Activated CD8-positive, alpha-beta T cell treated with anti-CD3 and anti-CD28 coated beads, Interleukin-2, amount 10 ng/mL, durations not matched to agents 7 days and 5 days (primary cell): Measurements from ENCODE around the gene GSC2. TPM values are rescaled to one million over a fixed set of nuclear protein-coding genes. Genes with fewer than 3 reads are reported as not detected.
A peak's percentile ranks its signal among the peaks of the same experiment; 100 is the strongest.

ENCODE experiments used
- ATAC-seq: fragments of 150-1000 bp; cut with Tn5 transposase; one replicate; pipeline ENCODE4 v1.10.0; 2021; ENCODE audit warnings: moderate library complexity
- CTCF ChIA-PET: fragments of 350-600 bp; sonication (Branson Sonifier 250); formaldehyde crosslinking; loops from one replicate; lab custom pipeline; 2021; ENCODE audit warnings: antibody characterized with exemption; lab: Charles Lee
- POLR2A ChIA-PET: fragments of 350-600 bp; sonication (Branson Sonifier 250); formaldehyde crosslinking; loops from one replicate; lab custom pipeline; 2021; ENCODE audit warnings: antibody characterized with exemption; lab: Charles Lee
- DNase-seq: peaks from one replicate; pipeline ENCODE4 v3.0.0-alpha.2; 2020
- H3K27ac Mint-ChIP-seq: one replicate; pipeline ENCODE4 v1.8.0; 2021; ENCODE audit warnings: mild to moderate bottlenecking, mixed read lengths
- H3K27me3 Mint-ChIP-seq: one replicate; pipeline ENCODE4 v1.8.0; 2021; ENCODE audit warnings: low read depth, mixed read lengths
- H3K36me3 Mint-ChIP-seq: one replicate; pipeline ENCODE4 v1.8.0; 2021; ENCODE audit warnings: low read depth, mixed read lengths
- H3K4me1 Mint-ChIP-seq: one replicate; pipeline ENCODE4 v1.8.0; 2021; ENCODE audit warnings: low read depth, mixed read lengths
- H3K4me3 Mint-ChIP-seq: one replicate; pipeline ENCODE4 v1.8.0; 2021; ENCODE audit warnings: mild to moderate bottlenecking, mixed read lengths
- H3K9me3 Mint-ChIP-seq: one replicate; pipeline ENCODE4 v1.8.0; 2022; ENCODE audit warnings: mixed read lengths; ENCODE audit not compliant: insufficient read depth
- total RNA-seq, 2 experiments: library from RNA; stranded (reverse); gene quantifications; one replicate each; pipeline ENCODE4 v1.2.3, GENCODE V29; 2021

GSC2 gene
- total RNA-seq, 2 experiments from 2014 or later = not detected

DNA sequence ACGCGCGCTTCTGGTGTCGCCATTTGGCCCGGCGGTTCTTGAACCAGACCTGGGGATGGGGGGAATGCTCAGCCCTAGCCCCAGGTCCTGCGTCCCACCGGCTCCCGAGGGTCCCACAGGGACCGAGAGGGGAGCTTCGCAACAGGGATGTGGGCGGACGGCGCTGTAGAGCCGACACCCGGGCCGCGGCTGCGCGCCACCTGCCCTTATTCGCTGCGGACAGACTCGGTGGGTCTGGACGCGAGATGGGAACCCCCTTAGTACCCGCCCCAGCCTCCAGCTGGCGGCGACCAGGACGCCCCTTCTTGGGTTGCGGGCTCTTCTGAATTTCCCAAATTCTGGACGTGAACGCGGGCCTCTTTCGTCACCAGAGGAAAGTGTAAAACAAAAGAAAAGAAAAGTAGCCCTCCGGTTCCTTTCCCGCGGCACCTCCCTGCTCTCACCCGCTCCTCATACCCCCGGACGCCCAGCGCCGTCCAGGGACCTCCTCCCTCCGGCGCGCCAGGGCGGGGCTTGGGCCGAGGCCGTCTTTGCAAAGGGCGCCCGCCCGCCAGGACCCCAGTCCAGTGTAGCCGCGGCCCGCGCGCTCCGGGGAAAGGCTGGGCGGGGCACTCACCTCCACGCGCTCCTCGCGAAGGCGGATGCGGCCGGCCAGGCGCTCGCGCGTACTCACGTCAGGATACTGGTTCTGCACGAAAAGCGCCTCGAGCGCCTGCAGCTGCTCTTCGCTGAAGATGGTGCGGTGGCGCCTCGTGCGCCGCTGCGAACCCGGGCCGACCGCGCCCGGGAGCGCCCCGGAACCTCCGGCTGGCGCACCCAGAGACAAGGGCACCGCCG, 827 bp downstream of the GSC2 start:
- no peaks in the 10 kb centered on the region for H3K9me3 Mint-ChIP-seq
- H3K4me3 Mint-ChIP-seq = peak overlapping the region; percentile 52
- peaks cover 42% of the 10 kb centered on the region for H3K27me3 Mint-ChIP-seq
- POLR2A ChIA-PET = no interaction called here
- DNase-seq = peak; percentile 70
- peak; percentile 42 for ATAC-seq
- H3K36me3 Mint-ChIP-seq = peaks cover 4% of the 10 kb centered on the region
- H3K27ac Mint-ChIP-seq = no peak overlapping the region
- peaks cover 9% of the 10 kb centered on the region for H3K4me1 Mint-ChIP-seq
- CTCF ChIA-PET = interaction anchor here (0.6 kb wide), 1 partner anchor 19 kb away, joined by 3 read pairs; no protein-coding TSS in a partner anchor

DNA sequence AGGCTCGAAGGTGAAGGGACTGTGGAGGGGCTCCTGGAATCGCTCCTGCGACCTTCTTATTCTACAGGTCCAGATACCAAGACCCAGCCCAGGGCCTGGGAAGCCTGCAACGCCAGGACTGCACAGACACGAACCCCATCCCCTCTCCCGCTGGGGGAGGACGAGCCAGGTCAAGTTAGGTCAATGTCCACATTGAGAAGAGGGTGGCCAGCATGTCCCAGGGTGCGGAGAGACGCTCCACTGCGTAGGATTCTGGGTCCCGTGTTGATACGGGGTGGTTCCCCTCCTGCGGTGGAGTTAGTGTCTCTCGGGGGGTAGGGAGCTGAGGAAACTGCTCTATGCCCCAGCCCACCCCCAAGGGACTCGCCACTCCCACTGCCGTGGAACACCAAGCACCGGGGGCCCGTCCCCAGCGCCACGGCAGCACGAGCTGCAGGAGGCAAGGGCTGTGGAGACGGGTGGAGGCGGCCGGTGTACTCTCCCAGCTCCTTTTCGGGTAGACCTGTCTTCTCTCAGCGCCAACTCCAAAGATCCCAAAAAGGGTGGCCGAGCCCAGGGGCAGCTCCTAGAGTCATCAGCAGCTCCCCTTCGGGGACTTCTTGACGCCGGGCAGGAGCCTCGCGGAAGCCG, 1.6 kb downstream of the GSC2 start:
- DNase-seq = no peak
- H3K36me3 Mint-ChIP-seq = peaks cover 9% of the 10 kb centered on the region
- no peak overlapping the region for H3K27ac Mint-ChIP-seq
- peaks cover 38% of the 10 kb centered on the region for H3K27me3 Mint-ChIP-seq
- peaks cover 15% of the 10 kb centered on the region for H3K4me1 Mint-ChIP-seq
- no peaks in the 10 kb centered on the region for H3K9me3 Mint-ChIP-seq
- ChIA-PET CTCF (no interaction called here), POLR2A (no interaction called here)
- no peak overlapping the region for H3K4me3 Mint-ChIP-seq
- ATAC-seq = no peak

DNA sequence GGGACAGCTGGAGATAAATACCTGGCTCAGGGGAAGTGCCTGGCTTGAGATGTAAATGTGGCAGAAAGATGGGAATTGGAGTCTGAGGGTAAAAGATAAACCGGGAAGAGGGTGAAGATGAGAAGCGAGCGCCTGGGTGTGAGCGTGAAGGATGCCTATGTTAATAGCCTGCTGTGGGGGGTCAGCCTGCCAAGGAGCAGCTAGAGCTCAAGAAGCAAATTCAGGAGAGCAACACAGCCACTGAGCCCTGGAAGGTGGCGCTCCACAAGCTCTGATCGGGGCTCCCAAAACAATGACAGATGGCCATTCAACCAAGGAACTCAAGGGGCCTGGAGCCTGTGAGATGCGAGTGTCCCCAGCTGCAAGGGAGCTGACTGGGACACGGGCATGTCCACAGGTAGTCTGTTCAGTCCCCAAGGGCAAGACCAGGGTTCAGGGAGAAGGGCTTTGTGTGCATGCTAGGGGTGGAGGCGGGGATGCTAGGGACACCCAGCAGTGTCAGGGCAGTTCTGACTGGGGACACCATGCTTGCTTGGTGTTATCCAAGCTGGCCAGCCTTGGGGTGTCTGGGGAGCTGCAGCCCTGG, 2.8 kb downstream of the GSC2 start:
- CTCF ChIA-PET = no interaction called here
- POLR2A ChIA-PET = no interaction called here

DNA sequence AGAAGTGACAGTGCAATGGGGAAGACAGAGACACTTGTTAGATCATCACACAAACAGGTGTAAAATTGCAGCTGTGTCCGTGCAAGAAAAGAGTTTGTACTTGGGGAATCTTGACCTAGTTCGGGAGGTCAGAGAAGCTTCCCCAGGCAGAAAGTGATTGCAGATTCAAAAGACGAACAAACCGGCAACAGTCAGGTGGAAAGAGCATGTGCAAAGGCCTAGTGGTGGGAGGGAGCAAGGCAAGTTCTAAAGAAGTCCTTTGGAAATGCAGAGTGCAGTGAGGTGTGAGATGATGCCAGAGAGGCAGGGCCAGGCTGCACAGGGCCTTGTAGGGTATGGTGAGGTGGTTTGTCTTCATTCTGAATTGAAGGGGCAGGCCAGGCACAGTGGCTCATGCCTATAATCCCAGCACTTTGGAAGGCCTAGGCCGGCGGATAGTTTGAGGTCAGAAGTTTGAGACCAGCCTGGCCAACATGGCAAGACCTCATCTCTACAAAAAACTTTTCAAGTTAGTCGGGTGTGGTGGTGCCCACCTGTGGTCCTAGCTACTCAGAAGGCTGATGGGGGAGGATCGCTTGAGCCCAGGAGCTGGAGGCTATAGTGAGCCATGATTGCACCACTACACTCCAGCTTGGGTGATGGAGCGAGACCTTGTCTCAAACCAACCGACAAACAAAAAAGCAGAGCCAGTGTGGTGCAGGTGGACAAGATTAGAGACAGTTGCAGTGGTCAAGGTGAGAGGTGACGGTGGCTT, 3.7 kb downstream of the GSC2 start:
- no peaks in the 10 kb centered on the region for H3K9me3 Mint-ChIP-seq
- H3K27me3 Mint-ChIP-seq = peaks cover 26% of the 10 kb centered on the region
- DNase-seq (no peak), ATAC-seq (no peak)
- peaks cover 18% of the 10 kb centered on the region for H3K36me3 Mint-ChIP-seq
- peaks cover 21% of the 10 kb centered on the region for H3K4me1 Mint-ChIP-seq
- no peak overlapping the region for H3K27ac Mint-ChIP-seq
- CTCF ChIA-PET = interaction anchor here (1.3 kb wide), 1 partner anchor 37 kb away, joined by 3 read pairs; no protein-coding TSS in a partner anchor
- POLR2A ChIA-PET = no interaction called here
- no peak overlapping the region for H3K4me3 Mint-ChIP-seq

More for the DNA sequence above, 2.8 kb downstream of the GSC2 start:
- ATAC-seq = no peak
- H3K4me1 Mint-ChIP-seq = peaks cover 21% of the 10 kb centered on the region
- no peak overlapping the region for H3K4me3 Mint-ChIP-seq
- H3K27me3 Mint-ChIP-seq = peaks cover 32% of the 10 kb centered on the region
- H3K27ac Mint-ChIP-seq = no peak overlapping the region
- DNase-seq = no peak
- no peaks in the 10 kb centered on the region for H3K9me3 Mint-ChIP-seq
- peaks cover 13% of the 10 kb centered on the region for H3K36me3 Mint-ChIP-seq

- ChIA-PET CTCF (interaction anchor here (0.6 to 2.6 kb wide), 22 partner anchors 8 to 486 kb away, joined by 3 to 16 read pairs (median 4); partner anchors contain the start of genes DGCR2, SLC25A1 and TSSK2), POLR2A (interaction anchor here (0.8 to 2.4 kb wide), 5 partner anchors 11 to 336 kb away, joined by 3 to 20 read pairs (median 5); partner anchors contain the start of genes CDC45, DGCR2 and SLC25A1)
- no peaks in the 10 kb centered on the region for H3K9me3 Mint-ChIP-seq
- peak; percentile 67 for DNase-seq
- H3K27ac Mint-ChIP-seq = peak overlapping the region; percentile 95
- peak; percentile 45 for ATAC-seq
- peaks cover 24% of the 10 kb centered on the region for H3K36me3 Mint-ChIP-seq
- H3K4me3 Mint-ChIP-seq = peak overlapping the region; percentile 99
- peaks cover 17% of the 10 kb centered on the region for H3K27me3 Mint-ChIP-seq
- H3K4me1 Mint-ChIP-seq = peaks cover 17% of the 10 kb centered on the region
These were observed 6.1 kb downstream of the GSC2 start for GRCh38 chr22:19143967-19144400.

- ATAC-seq (no peak), DNase-seq (no peak)
- H3K27ac Mint-ChIP-seq = peak overlapping the region; percentile 95
- peaks cover 26% of the 10 kb centered on the region for H3K36me3 Mint-ChIP-seq
- peaks cover 17% of the 10 kb centered on the region for H3K4me1 Mint-ChIP-seq
- H3K9me3 Mint-ChIP-seq = no peaks in the 10 kb centered on the region
- peak overlapping the region; percentile 99 for H3K4me3 Mint-ChIP-seq
- CTCF ChIA-PET = interaction anchor here (1.2 to 2.6 kb wide), 8 partner anchors 12 to 487 kb away, joined by 3 to 16 read pairs (median 8); partner anchors contain the start of genes SLC25A1 and TSSK2
- peaks cover 15% of the 10 kb centered on the region for H3K27me3 Mint-ChIP-seq
- POLR2A ChIA-PET = interaction anchor here (1.0 to 2.4 kb wide), 3 partner anchors 21 to 336 kb away, joined by 5 to 20 read pairs (median 8); partner anchors contain the start of genes CDC45 and DGCR2
These were observed 6.9 kb downstream of the GSC2 start for GRCh38 chr22:19143212-19143611.

GRCh38 chr22:19142394-19142793, 7.7 kb downstream of the GSC2 start:
- ATAC-seq (no peak), DNase-seq (no peak)
- peak overlapping the region; percentile 37 for H3K4me3 Mint-ChIP-seq
- peak overlapping the region; percentile 14 for H3K27ac Mint-ChIP-seq
- peaks cover 17% of the 10 kb centered on the region for H3K4me1 Mint-ChIP-seq
- CTCF ChIA-PET = no interaction called here
- H3K27me3 Mint-ChIP-seq = peaks cover 8% of the 10 kb centered on the region
- POLR2A ChIA-PET = no interaction called here
- no peaks in the 10 kb centered on the region for H3K9me3 Mint-ChIP-seq
- peaks cover 26% of the 10 kb centered on the region for H3K36me3 Mint-ChIP-seq

DNA sequence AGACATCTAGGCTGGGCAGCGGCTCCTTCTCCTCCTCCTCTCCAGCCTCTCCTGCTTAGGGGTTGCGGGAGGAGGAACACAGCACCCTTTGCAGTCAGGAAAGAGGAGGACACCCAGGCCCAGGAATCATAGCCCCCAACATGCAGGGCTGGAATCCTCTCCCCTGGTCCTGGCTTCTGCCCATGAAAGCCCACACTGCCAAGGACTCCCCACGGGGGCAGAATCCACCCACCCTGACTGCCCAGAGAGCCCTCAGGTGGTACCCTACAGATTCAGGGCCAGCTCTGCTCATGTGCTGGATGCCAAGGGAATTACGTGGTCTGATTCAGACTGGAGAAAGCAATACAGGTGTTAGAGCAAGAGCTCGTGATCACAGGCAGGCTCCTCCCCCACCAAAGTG, 10.1 kb downstream of the GSC2 start:
- Mint-ChIP-seq H3K4me3 (no peak overlapping the region), H3K27me3 (no peaks in the 10 kb centered on the region), H3K27ac (no peak overlapping the region), H3K4me1 (peaks cover 17% of the 10 kb centered on the region), H3K36me3 (peaks cover 44% of the 10 kb centered on the region), H3K9me3 (no peaks in the 10 kb centered on the region)
- DNase-seq = no peak
- ChIA-PET CTCF (no interaction called here), POLR2A (no interaction called here)
- no peak for ATAC-seq

GRCh38 chr22:19139001-19139356, 11.1 kb downstream of the GSC2 start:
- DNase-seq = no peak
- peaks cover 42% of the 10 kb centered on the region for H3K36me3 Mint-ChIP-seq
- ATAC-seq = no peak
- H3K4me3 Mint-ChIP-seq = no peak overlapping the region
- no peaks in the 10 kb centered on the region for H3K27me3 Mint-ChIP-seq
- H3K9me3 Mint-ChIP-seq = no peaks in the 10 kb centered on the region
- ChIA-PET POLR2A (interaction anchor here (1.0 kb wide), 1 partner anchor 30 kb away, joined by 3 read pairs; no protein-coding TSS in a partner anchor), CTCF (no interaction called here)
- H3K27ac Mint-ChIP-seq = no peak overlapping the region
- peaks cover 9% of the 10 kb centered on the region for H3K4me1 Mint-ChIP-seq

GRCh38 chr22:19138217-19139000, 11.7 kb downstream of the GSC2 start:
- Mint-ChIP-seq H3K4me3 (no peak overlapping the region), H3K27me3 (no peaks in the 10 kb centered on the region), H3K36me3 (peaks cover 40% of the 10 kb centered on the region), H3K27ac (no peak overlapping the region), H3K9me3 (no peaks in the 10 kb centered on the region), H3K4me1 (peaks cover 5% of the 10 kb centered on the region)
- no peak for DNase-seq
- ChIA-PET POLR2A (interaction anchor here (1.0 kb wide), 1 partner anchor 31 kb away, joined by 3 read pairs; no protein-coding TSS in a partner anchor), CTCF (no interaction called here)
- no peak for ATAC-seq
